ENCODE data around the gene C16orf74.

Gene C16orf74

GRCh38 chr16:85667841-85668413, 83.0 kb downstream of the C16orf74 start:
- TF ChIP-seq CTCF (IDR thresholded peaks at IDR 0.05; ENCODE audit: borderline replicate concordance, control extremely low read depth, extremely low read depth, insufficient read depth, missing control alignments): no peak
- no peak for DNase-seq (ENCODE audit: low spot score)
- in situ Hi-C loops (cut with MboI; ENCODE audit: low sequenced_read_pairs, unreplicated experiment): no loop called here

GRCh38 chr16:85667261-85667660, 83.6 kb downstream of the C16orf74 start:
- TF ChIP-seq CTCF (IDR thresholded peaks at IDR 0.05; ENCODE audit: borderline replicate concordance, control extremely low read depth, extremely low read depth, insufficient read depth, missing control alignments): no peak
- in situ Hi-C loops (cut with MboI; ENCODE audit: low sequenced_read_pairs, unreplicated experiment): no loop called here
- DNase-seq (ENCODE audit: low spot score): no peak

- in situ Hi-C loops (cut with MboI; ENCODE audit: low sequenced_read_pairs, unreplicated experiment): no loop called here
- no peak for TF ChIP-seq CTCF (IDR thresholded peaks at IDR 0.05; ENCODE audit: borderline replicate concordance, control extremely low read depth, extremely low read depth, insufficient read depth, missing control alignments)
- no peak for DNase-seq (ENCODE audit: low spot score)
Observed at GRCh38 chr16:85665929-85666328, 85.0 kb downstream of the C16orf74 start.

- no peak for DNase-seq (ENCODE audit: low spot score)
- in situ Hi-C loops (cut with MboI; ENCODE audit: low sequenced_read_pairs, unreplicated experiment): no loop called here
- TF ChIP-seq CTCF (IDR thresholded peaks at IDR 0.05; ENCODE audit: borderline replicate concordance, control extremely low read depth, extremely low read depth, insufficient read depth, missing control alignments): no peak
Observed at GRCh38 chr16:85665373-85665740, 85.5 kb downstream of the C16orf74 start.

- in situ Hi-C loops (cut with MboI; ENCODE audit: low sequenced_read_pairs, unreplicated experiment): no loop called here
- TF ChIP-seq CTCF (IDR thresholded peaks at IDR 0.05; ENCODE audit: borderline replicate concordance, control extremely low read depth, extremely low read depth, insufficient read depth, missing control alignments): no peak
- no peak for DNase-seq (ENCODE audit: low spot score)
Observed at GRCh38 chr16:85664580-85665372, 86.1 kb downstream of the C16orf74 start.

GRCh38 chr16:85663891-85664321, 87.0 kb downstream of the C16orf74 start:
- no peak for DNase-seq (ENCODE audit: low spot score)
- TF ChIP-seq CTCF (IDR thresholded peaks at IDR 0.05; ENCODE audit: borderline replicate concordance, control extremely low read depth, extremely low read depth, insufficient read depth, missing control alignments): no peak
- in situ Hi-C loops (cut with MboI; ENCODE audit: low sequenced_read_pairs, unreplicated experiment): no loop called here
